ENCODE results near the gene CCDC74B. TPM values are rescaled to one million over a fixed set of nuclear protein-coding genes. Genes with fewer than 3 reads are reported as not detected.

The CCDC74B gene
- total and polyA plus RNA-seq, 2 of the 8 experiments (the other 6 are each of a cell fraction or from before 2014, with no cell fraction given): 6.4 to 6.7 TPM

GRCh38 chr2:130181325-130181879 lies 36.5 kb upstream of the CCDC74B start, which contains the start of gene SMPD4 (continued):
- TF ChIP-seq MAFK (IDR thresholded peaks at IDR 0.05; ENCODE audit: low read depth, low read length) (no peak), CTCF (IDR thresholded peaks at IDR 0.05; ENCODE audit: control extremely low read depth in 1 of 3, insufficient read depth in 1 of 3, low read depth in 1 of 3, low read length in 3 of 3) (no peak), NANOG (IDR thresholded peaks at IDR 0.05; ENCODE audit: insufficient read depth, low read depth, low read length, poor library complexity, severe bottlenecking) (no peak), BRCA1 (IDR thresholded peaks at IDR 0.05; ENCODE audit: low read depth, low read length) (no peak), ATF2 (IDR thresholded peaks at IDR 0.05; ENCODE audit: low read length) (0 out of 2 replicates have a peak, but pooled peaks have one; percentile 36), USF2 (IDR thresholded peaks at IDR 0.05; ENCODE audit: low read length) (no peak), MAX (IDR thresholded peaks at IDR 0.05) (peak; percentile 76), SIRT6 (IDR thresholded peaks at IDR 0.05; ENCODE audit: low read length) (no peak), ZNF274 (IDR thresholded peaks at IDR 0.05; ENCODE audit: borderline replicate concordance, extremely low read depth, low read length) (no peak), JUN (IDR thresholded peaks at IDR 0.05; ENCODE audit: low read depth, low read length) (no peak), JUND (IDR thresholded peaks at IDR 0.05; ENCODE audit: low read length) (no peak), E2F6 (IDR thresholded peaks at IDR 0.05) (peak; percentile 92), NRF1 (IDR thresholded peaks at IDR 0.05; ENCODE audit: low read depth, low read length) (peak; percentile 40; the same call in 1 of the 2 replicates), GTF2F1 (IDR thresholded peaks at IDR 0.05; ENCODE audit: borderline replicate concordance, low read depth, low read length) (peak; percentile 51; the same call in 1 of the 2 replicates), CBX8 (IDR thresholded peaks at IDR 0.05; ENCODE audit: borderline replicate concordance, low read depth, low read length) (no peak), SP2 (IDR thresholded peaks at IDR 0.05; ENCODE audit: low read length) (no peak), TEAD4 (IDR thresholded peaks at IDR 0.05; ENCODE audit: low read depth, low read length) (peak; percentile 13; the same call in 1 of the 2 replicates), HDAC6 (IDR thresholded peaks at IDR 0.05; ENCODE audit: low read depth, low read length) (no peak), EGR1 (IDR thresholded peaks at IDR 0.05; ENCODE audit: borderline replicate concordance, low read depth, low read length) (peak; percentile 83)

Data from H1 (cell line).